Astrocyte of the spinal cord (primary cell): ENCODE results near the gene INO80.

Source experiments
- DNase-seq: peaks from one replicate; pipeline ENCODE4 v3.0.0; 2011; ENCODE audit warnings: low read depth, low spot score
- H3K4me3 ChIP-seq: 2 replicates; pipeline ENCODE4 v1.5.1; 2011; ENCODE audit warnings: low read depth, mild to moderate bottlenecking, low read length, moderate library complexity
- in situ Hi-C: cut with HindIII; loops from 2 replicates; pipeline ENCODE4 v1.10.0; 2017; ENCODE audit warnings: low sequenced_read_pairs
- TF ChIP-seq, protein P1 (sequence below): IDR thresholded peaks from 2 replicates; pipeline ENCODE4 v1.5.1; 2012; ENCODE audit warnings: low read depth, mild to moderate bottlenecking, low read length, inconsistent platforms

Gene INO80

DNA sequence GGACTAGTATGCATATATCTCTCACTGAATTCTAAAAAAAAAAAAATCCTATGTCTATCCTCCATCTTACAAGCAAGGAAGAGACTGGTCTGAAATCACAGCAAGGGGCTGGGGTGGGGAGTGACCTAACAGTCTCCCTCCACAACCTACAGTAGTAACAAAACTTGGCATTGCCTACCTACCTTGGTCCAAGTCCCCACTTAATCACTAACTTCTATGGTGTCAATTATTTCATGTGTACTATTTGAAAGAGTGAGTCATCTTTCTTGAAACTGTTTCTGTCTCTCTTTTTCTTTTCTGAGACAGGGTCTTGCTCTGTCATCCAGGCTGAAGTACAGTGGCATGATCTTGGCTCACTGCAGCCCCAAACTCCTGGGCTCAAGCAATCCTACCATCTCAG, 126.0 kb downstream of the INO80 start:
- in situ Hi-C loops = no loop called here
- TF ChIP-seq, protein P1, sequence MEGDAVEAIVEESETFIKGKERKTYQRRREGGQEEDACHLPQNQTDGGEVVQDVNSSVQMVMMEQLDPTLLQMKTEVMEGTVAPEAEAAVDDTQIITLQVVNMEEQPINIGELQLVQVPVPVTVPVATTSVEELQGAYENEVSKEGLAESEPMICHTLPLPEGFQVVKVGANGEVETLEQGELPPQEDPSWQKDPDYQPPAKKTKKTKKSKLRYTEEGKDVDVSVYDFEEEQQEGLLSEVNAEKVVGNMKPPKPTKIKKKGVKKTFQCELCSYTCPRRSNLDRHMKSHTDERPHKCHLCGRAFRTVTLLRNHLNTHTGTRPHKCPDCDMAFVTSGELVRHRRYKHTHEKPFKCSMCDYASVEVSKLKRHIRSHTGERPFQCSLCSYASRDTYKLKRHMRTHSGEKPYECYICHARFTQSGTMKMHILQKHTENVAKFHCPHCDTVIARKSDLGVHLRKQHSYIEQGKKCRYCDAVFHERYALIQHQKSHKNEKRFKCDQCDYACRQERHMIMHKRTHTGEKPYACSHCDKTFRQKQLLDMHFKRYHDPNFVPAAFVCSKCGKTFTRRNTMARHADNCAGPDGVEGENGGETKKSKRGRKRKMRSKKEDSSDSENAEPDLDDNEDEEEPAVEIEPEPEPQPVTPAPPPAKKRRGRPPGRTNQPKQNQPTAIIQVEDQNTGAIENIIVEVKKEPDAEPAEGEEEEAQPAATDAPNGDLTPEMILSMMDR = no peak
- DNase-seq = no peak
- H3K4me3 ChIP-seq = no peak overlapping the region

- TF ChIP-seq, protein P1 = no peak
- in situ Hi-C loops = no loop called here
- no peak for DNase-seq
- H3K4me3 ChIP-seq = no peak overlapping the region
Observed at GRCh38 chr15:40988156-40988555, 127.9 kb downstream of the INO80 start.

DNA sequence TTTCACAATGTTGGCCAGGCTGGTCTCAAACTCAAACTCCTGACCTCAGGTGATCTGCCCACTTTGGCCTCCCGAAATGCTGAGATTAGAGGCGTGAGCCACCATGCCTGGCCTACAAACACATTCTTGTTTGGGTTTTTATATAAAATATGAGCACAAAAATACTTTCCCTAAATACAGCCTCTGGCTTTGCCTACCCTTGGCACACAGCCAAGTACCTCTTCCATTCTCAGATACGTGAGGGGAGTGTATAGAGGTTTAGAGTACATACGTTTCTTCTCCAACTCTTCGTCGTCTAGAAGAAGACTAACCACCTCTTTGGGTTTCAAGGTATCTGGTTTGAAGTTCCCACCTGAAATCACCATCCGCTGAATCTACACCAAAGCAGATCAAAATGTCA, 129.3 kb downstream of the INO80 start:
- in situ Hi-C loops = no loop called here
- DNase-seq = no peak
- TF ChIP-seq, protein P1 = no peak
- no peak overlapping the region for H3K4me3 ChIP-seq

DNA sequence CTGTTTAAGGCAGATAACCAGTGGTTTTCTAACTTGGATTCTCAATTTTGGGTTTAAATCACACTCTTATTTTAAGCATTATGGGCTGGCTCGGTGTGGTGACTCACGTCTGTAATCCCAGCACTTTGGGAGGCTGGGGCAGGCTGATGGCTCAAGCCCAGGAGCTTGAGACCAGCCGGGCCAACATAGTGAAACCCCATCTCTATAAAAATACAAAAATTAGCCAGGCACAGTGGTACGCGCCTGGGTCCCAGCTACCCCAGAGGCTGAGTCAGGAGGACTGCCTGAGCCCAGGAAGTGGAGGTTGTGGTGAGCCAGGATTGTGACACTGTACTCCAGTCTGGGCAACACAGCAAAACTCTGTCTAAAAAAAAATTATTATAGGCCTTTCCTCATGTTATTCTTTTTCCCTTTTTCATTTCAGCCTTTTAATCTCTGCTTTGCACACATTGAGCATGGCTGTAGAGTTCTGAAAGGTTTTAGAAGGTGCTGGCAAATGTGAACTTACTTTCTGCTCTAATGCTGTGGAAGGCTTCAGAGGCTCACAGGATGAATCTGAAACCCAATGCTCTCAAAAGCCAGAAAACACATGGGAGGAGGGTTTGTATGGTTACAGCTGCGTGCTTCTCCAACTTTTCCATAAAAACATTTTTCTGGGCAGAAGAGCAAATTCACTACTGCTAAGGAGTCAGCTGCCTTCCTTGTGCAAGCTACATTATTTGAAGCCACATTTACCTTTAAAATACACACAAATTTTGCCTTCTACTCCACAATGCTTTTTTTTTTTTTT, 130.3 kb downstream of the INO80 start:
- TF ChIP-seq, protein P1 = no peak
- H3K4me3 ChIP-seq = no peak overlapping the region
- DNase-seq = peak; percentile 70
- in situ Hi-C loops = no loop called here

GRCh38 chr15:40984964-40985363, 131.1 kb downstream of the INO80 start:
- TF ChIP-seq, protein P1 = no peak
- DNase-seq = peak; percentile 93
- in situ Hi-C loops = no loop called here
- H3K4me3 ChIP-seq = no peak overlapping the region

GRCh38 chr15:40984406-40984805, 131.7 kb downstream of the INO80 start:
- TF ChIP-seq, protein P1 = no peak
- H3K4me3 ChIP-seq = no peak overlapping the region
- in situ Hi-C loops = no loop called here
- DNase-seq = no peak

DNA sequence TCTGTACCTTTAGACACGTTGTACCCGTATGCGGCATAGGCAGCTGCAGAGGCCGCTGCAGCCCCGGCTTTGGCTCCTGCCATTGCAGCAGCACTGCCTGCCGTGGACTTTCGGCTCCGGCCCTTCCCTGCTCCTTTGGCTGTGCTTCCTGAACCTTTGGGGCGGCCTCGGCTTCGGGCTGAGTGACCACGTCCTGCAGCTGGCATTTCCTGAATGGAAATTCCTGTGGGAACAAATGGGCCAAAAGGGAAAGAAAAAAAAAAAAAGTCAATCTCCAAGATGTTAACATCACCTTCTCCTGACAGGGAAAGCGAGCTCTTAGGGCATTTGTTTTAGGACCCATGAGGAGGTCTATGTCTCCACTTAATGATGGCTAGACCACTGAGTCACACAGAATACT, 133.2 kb downstream of the INO80 start:
- in situ Hi-C loops = no loop called here
- DNase-seq = peak; percentile 85
- TF ChIP-seq, protein P1 = no peak
- no peak overlapping the region for H3K4me3 ChIP-seq
